GM12874 (cell line): ENCODE results near the gene EMC8.

Source experiments
- TF ChIP-seq, protein P1 (sequence below): IDR thresholded peaks from 2 replicates; pipeline ENCODE4 v1.5.1; 2011; ENCODE audit warnings: low read depth, mild to moderate bottlenecking, control low read depth, low read length, moderate library complexity; ENCODE audit not compliant: insufficient read depth

The EMC8 gene

DNA sequence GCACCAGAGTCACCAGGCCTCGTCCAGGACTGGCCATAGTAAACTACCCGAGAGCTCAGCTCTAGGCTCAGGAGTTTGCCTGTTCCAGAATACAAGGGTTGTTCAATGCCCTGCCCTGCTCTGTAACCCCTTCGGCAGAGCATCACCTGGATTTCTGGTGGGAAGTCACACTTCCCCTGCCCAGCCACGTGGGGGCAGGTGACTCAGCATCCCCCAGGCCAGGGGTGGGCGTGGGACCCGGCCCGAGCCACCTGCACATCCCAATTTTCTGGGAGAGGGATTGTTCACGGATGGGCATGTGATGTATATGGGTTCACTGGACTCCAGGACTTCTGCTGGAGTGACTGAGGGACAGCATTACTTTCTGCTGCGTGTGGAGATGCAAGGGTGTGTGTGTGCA lies 26.0 kb upstream of the EMC8 start:
- TF ChIP-seq, protein P1, sequence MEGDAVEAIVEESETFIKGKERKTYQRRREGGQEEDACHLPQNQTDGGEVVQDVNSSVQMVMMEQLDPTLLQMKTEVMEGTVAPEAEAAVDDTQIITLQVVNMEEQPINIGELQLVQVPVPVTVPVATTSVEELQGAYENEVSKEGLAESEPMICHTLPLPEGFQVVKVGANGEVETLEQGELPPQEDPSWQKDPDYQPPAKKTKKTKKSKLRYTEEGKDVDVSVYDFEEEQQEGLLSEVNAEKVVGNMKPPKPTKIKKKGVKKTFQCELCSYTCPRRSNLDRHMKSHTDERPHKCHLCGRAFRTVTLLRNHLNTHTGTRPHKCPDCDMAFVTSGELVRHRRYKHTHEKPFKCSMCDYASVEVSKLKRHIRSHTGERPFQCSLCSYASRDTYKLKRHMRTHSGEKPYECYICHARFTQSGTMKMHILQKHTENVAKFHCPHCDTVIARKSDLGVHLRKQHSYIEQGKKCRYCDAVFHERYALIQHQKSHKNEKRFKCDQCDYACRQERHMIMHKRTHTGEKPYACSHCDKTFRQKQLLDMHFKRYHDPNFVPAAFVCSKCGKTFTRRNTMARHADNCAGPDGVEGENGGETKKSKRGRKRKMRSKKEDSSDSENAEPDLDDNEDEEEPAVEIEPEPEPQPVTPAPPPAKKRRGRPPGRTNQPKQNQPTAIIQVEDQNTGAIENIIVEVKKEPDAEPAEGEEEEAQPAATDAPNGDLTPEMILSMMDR, result peak; percentile 37; the same call in 1 of the 2 replicates

DNA sequence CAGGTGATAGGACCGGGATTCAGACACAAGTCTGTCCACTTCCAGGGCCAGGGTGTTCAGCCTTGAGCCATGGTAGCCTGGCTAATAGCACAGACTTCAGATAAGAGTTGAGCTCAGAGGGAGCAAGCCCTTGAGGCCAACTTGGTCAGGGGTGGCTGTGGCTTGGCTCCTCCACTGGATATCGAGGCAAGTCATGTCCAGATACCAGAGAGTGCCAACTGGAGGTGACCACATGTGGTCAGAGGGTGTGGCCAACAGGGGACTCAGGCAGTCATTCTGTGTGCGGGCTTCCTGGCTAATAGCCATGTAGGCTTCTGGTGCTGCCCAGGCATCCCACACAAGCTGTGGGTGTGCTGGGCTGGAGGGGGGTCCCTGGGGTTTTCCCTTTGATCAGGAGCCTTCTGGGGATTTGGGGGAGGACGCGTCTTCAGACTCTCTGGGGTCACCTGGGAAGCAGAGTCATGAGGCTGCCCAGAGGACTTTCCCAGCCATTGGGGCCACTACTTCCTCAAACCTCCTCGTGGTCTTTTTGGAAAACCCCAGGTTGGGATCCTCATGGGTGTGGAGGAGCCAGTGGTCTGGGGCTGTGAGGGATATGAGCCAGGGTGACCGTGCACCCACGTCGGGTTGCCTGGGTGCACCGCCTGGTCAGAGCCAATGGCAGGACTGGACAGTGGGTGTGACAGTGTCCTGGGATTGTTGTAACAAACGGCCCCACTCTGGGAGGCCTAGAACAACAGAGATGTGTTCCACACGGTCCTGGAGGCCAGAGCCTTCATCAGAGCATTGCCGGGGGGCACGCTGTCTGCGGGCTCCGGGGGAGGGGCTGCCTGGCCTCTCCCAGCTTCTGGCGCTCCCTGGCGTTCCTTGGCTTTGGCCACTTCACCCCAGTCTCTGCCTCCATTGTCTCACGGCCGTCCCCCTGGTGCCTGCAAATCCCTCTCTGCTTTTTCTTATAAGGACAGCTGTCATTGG lies 25.1 kb upstream of the EMC8 start:
- TF ChIP-seq, protein P1, result no peak

DNA sequence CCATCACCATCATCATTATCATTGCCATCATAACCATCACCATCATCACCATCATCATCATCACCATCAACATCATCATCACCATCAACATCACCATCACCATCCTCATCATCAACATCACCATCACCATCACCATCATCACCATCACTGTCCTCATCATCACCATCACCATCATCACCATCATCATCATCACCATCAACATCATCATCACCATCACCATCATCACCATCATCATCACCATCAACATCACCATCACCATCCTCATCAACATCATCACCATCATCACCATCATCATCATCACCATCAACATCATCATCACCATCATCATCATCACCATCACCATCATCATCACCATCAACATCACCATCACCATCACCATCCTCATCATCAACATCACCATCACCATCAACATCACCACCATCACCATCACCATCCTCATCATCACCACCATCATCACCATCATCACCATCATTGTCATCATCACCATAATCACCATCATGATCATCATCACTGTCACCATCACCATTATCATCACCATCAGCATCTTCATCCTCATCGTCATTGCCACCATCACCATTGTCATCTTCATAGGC lies 24.1 kb upstream of the EMC8 start:
- TF ChIP-seq, protein P1, result no peak

DNA sequence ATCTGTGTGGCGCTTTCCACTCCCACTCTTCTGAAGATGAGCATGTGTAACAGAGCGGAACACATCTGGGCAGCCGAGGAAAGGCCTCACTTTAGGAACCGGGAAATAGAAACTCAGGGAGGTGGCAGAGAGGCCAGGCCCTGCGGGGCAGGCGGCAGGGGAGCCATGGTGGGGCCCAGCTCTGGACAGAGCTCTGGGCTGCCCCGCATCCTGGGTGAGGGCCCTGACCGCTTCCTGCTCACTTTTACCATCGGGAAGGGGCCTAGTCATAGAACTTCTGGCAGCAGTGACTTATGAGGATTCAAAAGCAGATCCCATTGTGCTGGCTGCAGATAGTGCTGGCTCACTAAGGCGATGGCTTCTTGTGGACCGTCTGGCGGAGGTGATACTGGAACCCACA lies 22.8 kb upstream of the EMC8 start:
- TF ChIP-seq, protein P1, result no peak

DNA sequence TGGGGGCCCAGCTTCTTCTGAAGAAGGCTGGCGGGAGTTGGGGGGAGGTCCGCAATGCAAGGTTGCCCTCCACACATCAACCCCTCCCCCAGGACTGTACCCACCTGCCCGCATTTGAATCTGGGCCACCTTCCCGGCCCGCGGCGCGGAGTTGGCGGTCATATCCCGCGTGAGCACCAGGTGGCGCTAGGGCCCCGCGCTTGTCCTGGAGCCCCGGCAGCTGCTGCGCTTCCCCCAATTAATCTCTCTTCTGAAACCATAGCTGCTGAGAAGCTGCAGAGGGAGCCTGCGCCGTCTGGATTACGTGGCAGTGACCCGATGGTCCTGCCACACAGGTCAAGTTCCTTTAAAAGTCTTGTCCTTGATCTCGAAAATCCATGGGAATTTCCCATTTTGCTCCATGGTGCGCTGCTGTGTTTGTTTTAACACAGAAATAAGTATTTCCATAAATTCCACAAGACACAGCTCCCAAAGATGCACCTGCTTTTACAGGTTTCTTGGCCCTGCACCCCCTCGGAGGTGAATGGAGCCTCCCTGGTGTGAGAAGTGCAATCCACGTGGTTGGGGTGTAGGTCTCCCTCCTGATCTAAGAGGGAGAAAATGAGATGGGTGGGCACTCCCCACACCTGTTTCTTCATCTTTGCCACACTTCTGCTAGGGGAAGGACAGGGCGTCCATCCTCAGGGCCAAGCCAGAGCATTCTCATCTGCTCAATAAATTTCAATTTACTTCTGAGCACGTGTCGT lies 22.2 kb upstream of the EMC8 start:
- TF ChIP-seq, protein P1, result peak; percentile 91

DNA sequence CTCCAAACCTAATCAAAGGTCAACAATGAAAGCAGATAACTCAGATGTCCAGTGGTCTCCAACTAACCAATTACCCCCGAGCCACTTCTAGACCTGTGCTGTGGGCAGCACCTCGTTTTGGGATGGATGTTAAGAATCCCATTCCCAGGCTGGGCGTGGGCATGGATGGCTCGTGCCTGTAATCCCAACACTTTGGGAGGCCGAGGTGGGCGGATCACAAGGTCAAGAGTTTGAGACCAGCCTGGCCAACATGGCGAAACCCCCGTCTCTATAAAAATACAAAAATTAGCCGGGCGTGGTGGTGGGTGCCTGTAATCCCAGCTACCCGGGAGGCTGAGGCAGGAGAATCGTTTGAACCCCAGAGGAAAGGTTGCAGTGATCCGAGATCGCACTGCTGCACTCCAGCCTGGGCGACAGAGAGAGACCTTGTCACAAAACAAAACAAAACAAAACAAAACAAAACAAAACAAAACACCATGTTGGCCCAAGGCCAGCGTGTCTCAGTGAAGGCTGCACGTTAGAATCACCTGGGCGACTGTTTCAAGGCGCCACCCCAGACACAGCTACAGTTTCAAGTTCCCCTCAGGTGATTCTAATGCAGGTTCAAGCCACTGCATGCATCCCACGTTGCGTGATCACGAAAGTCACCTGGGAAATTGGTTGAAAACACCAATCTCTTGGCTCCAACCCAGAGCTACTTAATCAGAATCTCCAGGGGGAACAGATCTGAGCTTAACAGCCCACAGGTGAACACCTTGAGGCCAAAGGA lies 21.4 kb upstream of the EMC8 start:
- TF ChIP-seq, protein P1, result no peak
